ENCODE measurements around the gene EPB41L4B. TPM values are rescaled to one million over a fixed set of nuclear protein-coding genes. Genes with fewer than 3 reads are reported as not detected.

The EPB41L4B gene
- total RNA-seq, 2 experiments from 2014 or later: 0.74 TPM

- DNase-seq: no peak
- H3K4me1 Mint-ChIP-seq: no peaks in the 10 kb centered on the region
- no peaks in the 10 kb centered on the region for H3K9me3 Mint-ChIP-seq
- no peak overlapping the region for H3K27ac Mint-ChIP-seq
- H3K27me3 Mint-ChIP-seq: peaks cover 4% of the 10 kb centered on the region
- H3K36me3 Mint-ChIP-seq: no peaks in the 10 kb centered on the region
- H3K4me3 Mint-ChIP-seq: no peak overlapping the region
Observed at GRCh38 chr9:109254317-109254716, 66.5 kb downstream of the EPB41L4B start.

- H3K4me3 Mint-ChIP-seq: no peak overlapping the region
- H3K27ac Mint-ChIP-seq: no peak overlapping the region
Observed at GRCh38 chr9:109253637-109254284, 67.1 kb downstream of the EPB41L4B start.

GRCh38 chr9:109253241-109253636 is 67.6 kb downstream of the EPB41L4B start:
- Mint-ChIP-seq H3K9me3 (no peaks in the 10 kb centered on the region), H3K4me3 (no peak overlapping the region), H3K27ac (no peak overlapping the region), H3K4me1 (no peaks in the 10 kb centered on the region), H3K27me3 (peaks cover 4% of the 10 kb centered on the region), H3K36me3 (no peaks in the 10 kb centered on the region)
- no peak for DNase-seq

More at GRCh38 chr9:109253637-109254284, 67.1 kb downstream of the EPB41L4B start:
- H3K27me3 Mint-ChIP-seq: peaks cover 4% of the 10 kb centered on the region
- DNase-seq: no peak
- H3K9me3 Mint-ChIP-seq: no peaks in the 10 kb centered on the region
- no peaks in the 10 kb centered on the region for H3K36me3 Mint-ChIP-seq
- no peaks in the 10 kb centered on the region for H3K4me1 Mint-ChIP-seq

GRCh38 chr9:109252291-109252690 is 68.6 kb downstream of the EPB41L4B start:
- no peaks in the 10 kb centered on the region for H3K4me1 Mint-ChIP-seq
- DNase-seq: no peak
- no peak overlapping the region for H3K4me3 Mint-ChIP-seq
- H3K9me3 Mint-ChIP-seq: no peaks in the 10 kb centered on the region
- H3K27ac Mint-ChIP-seq: no peak overlapping the region
- H3K27me3 Mint-ChIP-seq: peaks cover 4% of the 10 kb centered on the region
- no peaks in the 10 kb centered on the region for H3K36me3 Mint-ChIP-seq

- Mint-ChIP-seq H3K4me3 (no peak overlapping the region), H3K9me3 (no peaks in the 10 kb centered on the region), H3K27ac (no peak overlapping the region), H3K27me3 (peaks cover 4% of the 10 kb centered on the region), H3K4me1 (no peaks in the 10 kb centered on the region), H3K36me3 (no peaks in the 10 kb centered on the region)
- no peak for DNase-seq
Observed at GRCh38 chr9:109251776-109252106, 69.1 kb downstream of the EPB41L4B start.

GRCh38 chr9:109251080-109251775 is 69.6 kb downstream of the EPB41L4B start:
- no peaks in the 10 kb centered on the region for H3K4me1 Mint-ChIP-seq
- DNase-seq: no peak
- no peak overlapping the region for H3K4me3 Mint-ChIP-seq
- H3K27me3 Mint-ChIP-seq: peaks cover 4% of the 10 kb centered on the region
- H3K27ac Mint-ChIP-seq: no peak overlapping the region
- H3K9me3 Mint-ChIP-seq: no peaks in the 10 kb centered on the region
- H3K36me3 Mint-ChIP-seq: no peaks in the 10 kb centered on the region

- Mint-ChIP-seq H3K27ac (no peak overlapping the region), H3K27me3 (peaks cover 4% of the 10 kb centered on the region), H3K4me1 (no peaks in the 10 kb centered on the region), H3K9me3 (no peaks in the 10 kb centered on the region), H3K4me3 (no peak overlapping the region), H3K36me3 (no peaks in the 10 kb centered on the region)
- DNase-seq: no peak
Observed at GRCh38 chr9:109250771-109251079, 70.1 kb downstream of the EPB41L4B start.

GRCh38 chr9:109250311-109250741 is 70.5 kb downstream of the EPB41L4B start:
- peaks cover 4% of the 10 kb centered on the region for H3K27me3 Mint-ChIP-seq
- no peaks in the 10 kb centered on the region for H3K36me3 Mint-ChIP-seq
- no peak overlapping the region for H3K27ac Mint-ChIP-seq
- H3K4me3 Mint-ChIP-seq: no peak overlapping the region
- no peak for DNase-seq
- H3K9me3 Mint-ChIP-seq: no peaks in the 10 kb centered on the region
- no peaks in the 10 kb centered on the region for H3K4me1 Mint-ChIP-seq

- no peaks in the 10 kb centered on the region for H3K36me3 Mint-ChIP-seq
- peaks cover 8% of the 10 kb centered on the region for H3K27me3 Mint-ChIP-seq
- no peak overlapping the region for H3K4me3 Mint-ChIP-seq
- no peaks in the 10 kb centered on the region for H3K4me1 Mint-ChIP-seq
- H3K27ac Mint-ChIP-seq: no peak overlapping the region
- no peaks in the 10 kb centered on the region for H3K9me3 Mint-ChIP-seq
- DNase-seq: no peak
Observed at GRCh38 chr9:109249615-109250014, 71.2 kb downstream of the EPB41L4B start.

- no peak overlapping the region for H3K27ac Mint-ChIP-seq
- H3K36me3 Mint-ChIP-seq: no peaks in the 10 kb centered on the region
- H3K27me3 Mint-ChIP-seq: peaks cover 23% of the 10 kb centered on the region
- H3K9me3 Mint-ChIP-seq: no peaks in the 10 kb centered on the region
- H3K4me3 Mint-ChIP-seq: no peak overlapping the region
- H3K4me1 Mint-ChIP-seq: peaks cover 2% of the 10 kb centered on the region
- DNase-seq: no peak
Observed at GRCh38 chr9:109248133-109248581, 72.7 kb downstream of the EPB41L4B start.

- peaks cover 2% of the 10 kb centered on the region for H3K4me1 Mint-ChIP-seq
Observed at GRCh38 chr9:109247228-109247627, 73.6 kb downstream of the EPB41L4B start.

GRCh38 chr9:109246533-109246932 is 74.3 kb downstream of the EPB41L4B start:
- no peaks in the 10 kb centered on the region for H3K36me3 Mint-ChIP-seq
- no peak overlapping the region for H3K4me3 Mint-ChIP-seq
- DNase-seq: no peak

More at GRCh38 chr9:109247228-109247627, 73.6 kb downstream of the EPB41L4B start:
- peaks cover 27% of the 10 kb centered on the region for H3K27me3 Mint-ChIP-seq
- H3K27ac Mint-ChIP-seq: no peak overlapping the region
- H3K36me3 Mint-ChIP-seq: no peaks in the 10 kb centered on the region
- no peaks in the 10 kb centered on the region for H3K9me3 Mint-ChIP-seq
- no peak overlapping the region for H3K4me3 Mint-ChIP-seq
- DNase-seq: no peak

GRCh38 chr9:109245310-109245897 is 75.5 kb downstream of the EPB41L4B start:
- Mint-ChIP-seq H3K4me1 (peaks cover 2% of the 10 kb centered on the region), H3K27me3 (peaks cover 23% of the 10 kb centered on the region), H3K27ac (no peak overlapping the region)

More at GRCh38 chr9:109246533-109246932, 74.3 kb downstream of the EPB41L4B start:
- peaks cover 23% of the 10 kb centered on the region for H3K27me3 Mint-ChIP-seq
- no peaks in the 10 kb centered on the region for H3K9me3 Mint-ChIP-seq
- H3K27ac Mint-ChIP-seq: no peak overlapping the region
- peaks cover 2% of the 10 kb centered on the region for H3K4me1 Mint-ChIP-seq

GRCh38 chr9:109244179-109245132 is 76.4 kb downstream of the EPB41L4B start:
- peak; percentile 57 for DNase-seq
- Mint-ChIP-seq H3K27ac (no peak overlapping the region), H3K4me1 (peaks cover 2% of the 10 kb centered on the region), H3K27me3 (peaks cover 23% of the 10 kb centered on the region), H3K9me3 (no peaks in the 10 kb centered on the region), H3K36me3 (no peaks in the 10 kb centered on the region), H3K4me3 (no peak overlapping the region)

More at GRCh38 chr9:109245310-109245897, 75.5 kb downstream of the EPB41L4B start:
- H3K9me3 Mint-ChIP-seq: no peaks in the 10 kb centered on the region
- no peaks in the 10 kb centered on the region for H3K36me3 Mint-ChIP-seq
- no peak overlapping the region for H3K4me3 Mint-ChIP-seq
- no peak for DNase-seq

GRCh38 chr9:109242741-109243140 is 78.1 kb downstream of the EPB41L4B start:
- Mint-ChIP-seq H3K27me3 (peaks cover 24% of the 10 kb centered on the region), H3K9me3 (no peaks in the 10 kb centered on the region), H3K4me1 (peaks cover 2% of the 10 kb centered on the region), H3K36me3 (no peaks in the 10 kb centered on the region), H3K4me3 (no peak overlapping the region), H3K27ac (no peak overlapping the region)
- no peak for DNase-seq
